Measurements from ENCODE around the gene FKBP14. TPM values are rescaled to one million over a fixed set of nuclear protein-coding genes. Genes with fewer than 3 reads are reported as not detected.

FKBP14 gene
- total and polyA plus RNA-seq, 2 donors from 2014 or later, result 3.2 to 15.4 TPM

DNA sequence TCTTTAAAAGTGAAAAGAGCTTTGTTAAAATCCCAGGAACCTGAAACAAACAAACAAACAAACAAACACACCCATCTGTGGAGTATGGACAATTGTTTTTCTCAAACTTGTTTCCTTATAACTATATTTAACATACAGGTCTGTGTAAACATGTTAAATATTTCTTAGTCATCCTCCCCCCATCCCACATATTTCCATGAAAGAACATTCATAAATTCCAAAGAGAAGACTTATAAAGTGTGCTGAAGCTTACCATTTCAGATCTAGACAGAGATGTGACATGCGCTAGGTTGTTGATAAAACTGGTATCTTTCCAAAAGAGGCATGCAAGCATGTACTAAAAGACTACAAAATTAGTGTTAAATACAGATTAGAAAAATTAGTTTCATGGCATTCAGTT lies 6.5 kb downstream of the FKBP14 start:
- no peak overlapping the region for H3K9ac ChIP-seq (ENCODE audit: low read length in 3 of 3)
- no peaks in the 10 kb centered on the region for H3K36me3 ChIP-seq (ENCODE audit: control insufficient read depth in 2 of 3, insufficient read depth in 3 of 3, low read length in 3 of 3)
- no peaks in the 10 kb centered on the region for H3K9me3 ChIP-seq (ENCODE audit: control insufficient read depth in 2 of 3, insufficient read depth in 1 of 3, low read length in 3 of 3)
- no peak for FAIRE-seq
- no peak for DNase-seq
- intact Hi-C loops (cut with DNase I), result no loop called here
- peaks cover 0 to 1% (median 0%) of the 10 kb centered on the region in 3 donors for H3K4me1 ChIP-seq (ENCODE audit: control insufficient read depth in 2 of 3, insufficient read depth in 2 of 3, low read depth in 1 of 3, low read length in 3 of 3)
- TF ChIP-seq, protein P1, sequence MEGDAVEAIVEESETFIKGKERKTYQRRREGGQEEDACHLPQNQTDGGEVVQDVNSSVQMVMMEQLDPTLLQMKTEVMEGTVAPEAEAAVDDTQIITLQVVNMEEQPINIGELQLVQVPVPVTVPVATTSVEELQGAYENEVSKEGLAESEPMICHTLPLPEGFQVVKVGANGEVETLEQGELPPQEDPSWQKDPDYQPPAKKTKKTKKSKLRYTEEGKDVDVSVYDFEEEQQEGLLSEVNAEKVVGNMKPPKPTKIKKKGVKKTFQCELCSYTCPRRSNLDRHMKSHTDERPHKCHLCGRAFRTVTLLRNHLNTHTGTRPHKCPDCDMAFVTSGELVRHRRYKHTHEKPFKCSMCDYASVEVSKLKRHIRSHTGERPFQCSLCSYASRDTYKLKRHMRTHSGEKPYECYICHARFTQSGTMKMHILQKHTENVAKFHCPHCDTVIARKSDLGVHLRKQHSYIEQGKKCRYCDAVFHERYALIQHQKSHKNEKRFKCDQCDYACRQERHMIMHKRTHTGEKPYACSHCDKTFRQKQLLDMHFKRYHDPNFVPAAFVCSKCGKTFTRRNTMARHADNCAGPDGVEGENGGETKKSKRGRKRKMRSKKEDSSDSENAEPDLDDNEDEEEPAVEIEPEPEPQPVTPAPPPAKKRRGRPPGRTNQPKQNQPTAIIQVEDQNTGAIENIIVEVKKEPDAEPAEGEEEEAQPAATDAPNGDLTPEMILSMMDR (IDR thresholded peaks at IDR 0.05; ENCODE audit: borderline replicate concordance, extremely low read depth, insufficient read depth), result no peak
- no peak overlapping the region for H3K27ac ChIP-seq (ENCODE audit: low read depth in 2 of 2, low read length in 2 of 2)
- no peaks in the 10 kb centered on the region for H3K27me3 ChIP-seq (ENCODE audit: control insufficient read depth, insufficient read depth, low read length)
- no peak overlapping the region for H3K4me3 ChIP-seq (ENCODE audit: low read length in 3 of 3)

DNA sequence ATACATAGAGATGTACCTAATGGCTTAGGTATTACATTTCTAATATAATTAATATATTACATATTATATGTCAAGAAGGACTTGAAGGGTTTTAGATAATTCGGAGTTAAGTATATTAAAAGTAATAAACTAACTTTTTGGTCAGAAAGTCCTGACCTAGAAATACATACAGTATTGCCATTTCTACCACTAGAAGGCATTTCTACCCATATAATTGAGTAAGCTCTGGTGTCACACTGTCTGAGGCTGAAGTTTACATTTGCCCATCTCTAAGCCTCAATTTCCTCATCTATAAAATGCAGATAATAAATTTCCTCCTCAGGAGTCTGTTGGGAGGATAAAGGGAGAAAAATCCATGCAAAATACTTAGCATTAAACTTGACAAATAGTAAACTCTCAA lies 7.1 kb downstream of the FKBP14 start:
- Histone ChIP-seq H3K9ac (ENCODE audit: low read length in 3 of 3) (no peak overlapping the region), H3K4me3 (ENCODE audit: low read length in 3 of 3) (no peak overlapping the region), H3K36me3 (ENCODE audit: control insufficient read depth in 2 of 3, insufficient read depth in 3 of 3, low read length in 3 of 3) (no peaks in the 10 kb centered on the region), H3K4me1 (ENCODE audit: control insufficient read depth in 2 of 3, insufficient read depth in 2 of 3, low read depth in 1 of 3, low read length in 3 of 3) (no peaks in the 10 kb centered on the region), H3K9me3 (ENCODE audit: control insufficient read depth in 2 of 3, insufficient read depth in 1 of 3, low read length in 3 of 3) (no peaks in the 10 kb centered on the region), H3K27ac (ENCODE audit: low read depth in 2 of 2, low read length in 2 of 2) (no peak overlapping the region), H3K27me3 (ENCODE audit: control insufficient read depth, insufficient read depth, low read length) (no peaks in the 10 kb centered on the region)
- DNase-seq (no peak), FAIRE-seq (no peak)
- intact Hi-C loops (cut with DNase I), result no loop called here
- TF ChIP-seq, protein P1 (IDR thresholded peaks at IDR 0.05; ENCODE audit: borderline replicate concordance, extremely low read depth, insufficient read depth), result no peak

DNA sequence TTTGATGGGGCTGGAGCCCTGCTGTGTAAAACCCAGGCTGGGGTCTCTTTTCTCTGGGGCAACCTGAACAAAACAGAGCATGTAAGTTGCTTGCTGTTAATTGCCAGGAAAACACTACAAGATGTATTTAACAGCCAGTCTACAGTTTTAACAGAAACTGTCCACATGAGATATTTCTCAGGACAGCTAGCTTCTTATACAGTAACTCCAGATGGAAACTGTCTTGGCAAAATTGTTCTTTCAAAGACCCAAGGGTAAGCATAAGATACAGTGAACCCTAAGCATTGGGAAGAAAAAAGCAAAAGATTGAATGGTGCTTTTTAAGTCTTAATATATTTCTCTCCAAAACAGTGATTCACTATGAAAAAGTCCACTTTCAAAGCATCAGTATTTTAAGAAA lies 8.1 kb downstream of the FKBP14 start:
- FAIRE-seq (no peak), DNase-seq (peak in 1 of 5 donors; percentile 33)
- Histone ChIP-seq H3K36me3 (ENCODE audit: control insufficient read depth in 2 of 3, insufficient read depth in 3 of 3, low read length in 3 of 3) (no peaks in the 10 kb centered on the region), H3K9me3 (ENCODE audit: control insufficient read depth in 2 of 3, insufficient read depth in 1 of 3, low read length in 3 of 3) (no peaks in the 10 kb centered on the region), H3K27me3 (ENCODE audit: control insufficient read depth, insufficient read depth, low read length) (no peaks in the 10 kb centered on the region), H3K4me3 (ENCODE audit: low read length in 3 of 3) (no peak overlapping the region), H3K4me1 (ENCODE audit: control insufficient read depth in 2 of 3, insufficient read depth in 2 of 3, low read depth in 1 of 3, low read length in 3 of 3) (no peaks in the 10 kb centered on the region), H3K9ac (ENCODE audit: low read length in 3 of 3) (no peak overlapping the region), H3K27ac (ENCODE audit: low read depth in 2 of 2, low read length in 2 of 2) (no peak overlapping the region)
- intact Hi-C loops (cut with DNase I), result no loop called here
- TF ChIP-seq, protein P1 (IDR thresholded peaks at IDR 0.05; ENCODE audit: borderline replicate concordance, extremely low read depth, insufficient read depth), result no peak

DNA sequence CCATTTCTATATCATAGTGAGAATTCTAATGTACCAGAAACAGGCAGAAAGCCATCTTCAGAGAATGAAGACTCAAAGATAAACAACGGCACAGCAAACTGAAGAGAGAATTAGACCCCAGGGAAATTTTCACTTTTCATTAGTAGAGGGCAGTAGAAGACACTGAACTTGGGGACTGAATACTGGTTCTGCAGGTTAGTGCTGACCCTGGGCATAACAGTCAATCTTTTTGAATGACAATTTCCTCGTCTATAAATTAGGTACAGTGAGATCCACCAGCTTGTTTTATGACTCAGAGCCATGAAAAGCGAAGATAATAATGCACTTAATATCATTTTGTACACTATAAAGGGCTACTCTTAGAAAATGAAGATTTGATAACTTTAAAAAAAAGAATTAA lies 13.7 kb downstream of the FKBP14 start:
- TF ChIP-seq, protein P1 (IDR thresholded peaks at IDR 0.05; ENCODE audit: borderline replicate concordance, extremely low read depth, insufficient read depth), result no peak
- Histone ChIP-seq H3K27ac (ENCODE audit: low read depth in 2 of 2, low read length in 2 of 2) (no peak overlapping the region), H3K4me1 (ENCODE audit: control insufficient read depth in 2 of 3, insufficient read depth in 2 of 3, low read depth in 1 of 3, low read length in 3 of 3) (peaks cover 0 to 3% (median 0%) of the 10 kb centered on the region in 3 donors), H3K9ac (ENCODE audit: low read length in 3 of 3) (no peak overlapping the region), H3K9me3 (ENCODE audit: control insufficient read depth in 2 of 3, insufficient read depth in 1 of 3, low read length in 3 of 3) (no peaks in the 10 kb centered on the region), H3K27me3 (ENCODE audit: control insufficient read depth, insufficient read depth, low read length) (no peaks in the 10 kb centered on the region), H3K4me3 (ENCODE audit: low read length in 3 of 3) (no peak overlapping the region), H3K36me3 (ENCODE audit: control insufficient read depth in 2 of 3, insufficient read depth in 3 of 3, low read length in 3 of 3) (no peaks in the 10 kb centered on the region)
- DNase-seq (no peak), FAIRE-seq (no peak)
- intact Hi-C loops (cut with DNase I), result no loop called here
